ENCODE measurements around the gene PRLR. TPM values are rescaled to one million over a fixed set of nuclear protein-coding genes. Genes with fewer than 3 reads are reported as not detected.
"Not testable (repeated sequence)": the region's sequence is repeated elsewhere in the genome, so short reads cannot be mapped to it uniquely, and the experiment has no call there.

PRLR gene
- polyA plus RNA-seq, 1 donor from 2014 or later, result 0.50 TPM

DNA sequence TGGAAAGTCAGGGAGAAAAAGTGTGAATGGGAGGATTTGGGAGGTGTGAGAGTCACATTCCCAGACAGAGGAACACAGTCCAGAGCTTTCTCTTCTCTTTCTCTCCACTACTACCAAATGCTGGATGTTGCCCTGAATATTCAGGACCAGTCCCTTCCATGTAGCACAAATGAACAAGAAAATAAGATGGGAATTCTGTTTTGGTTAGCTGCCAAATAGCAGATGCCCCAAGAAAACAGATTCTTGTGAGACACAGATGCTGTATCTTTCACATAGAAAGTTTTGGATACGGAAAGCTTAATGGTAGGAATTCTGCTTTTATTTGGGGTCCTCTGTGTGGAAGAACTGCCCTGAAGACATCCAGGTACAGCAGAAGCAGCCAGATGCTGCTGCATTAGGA, 37.8 kb downstream of the PRLR start (continued):
- TF ChIP-seq, protein P1, sequence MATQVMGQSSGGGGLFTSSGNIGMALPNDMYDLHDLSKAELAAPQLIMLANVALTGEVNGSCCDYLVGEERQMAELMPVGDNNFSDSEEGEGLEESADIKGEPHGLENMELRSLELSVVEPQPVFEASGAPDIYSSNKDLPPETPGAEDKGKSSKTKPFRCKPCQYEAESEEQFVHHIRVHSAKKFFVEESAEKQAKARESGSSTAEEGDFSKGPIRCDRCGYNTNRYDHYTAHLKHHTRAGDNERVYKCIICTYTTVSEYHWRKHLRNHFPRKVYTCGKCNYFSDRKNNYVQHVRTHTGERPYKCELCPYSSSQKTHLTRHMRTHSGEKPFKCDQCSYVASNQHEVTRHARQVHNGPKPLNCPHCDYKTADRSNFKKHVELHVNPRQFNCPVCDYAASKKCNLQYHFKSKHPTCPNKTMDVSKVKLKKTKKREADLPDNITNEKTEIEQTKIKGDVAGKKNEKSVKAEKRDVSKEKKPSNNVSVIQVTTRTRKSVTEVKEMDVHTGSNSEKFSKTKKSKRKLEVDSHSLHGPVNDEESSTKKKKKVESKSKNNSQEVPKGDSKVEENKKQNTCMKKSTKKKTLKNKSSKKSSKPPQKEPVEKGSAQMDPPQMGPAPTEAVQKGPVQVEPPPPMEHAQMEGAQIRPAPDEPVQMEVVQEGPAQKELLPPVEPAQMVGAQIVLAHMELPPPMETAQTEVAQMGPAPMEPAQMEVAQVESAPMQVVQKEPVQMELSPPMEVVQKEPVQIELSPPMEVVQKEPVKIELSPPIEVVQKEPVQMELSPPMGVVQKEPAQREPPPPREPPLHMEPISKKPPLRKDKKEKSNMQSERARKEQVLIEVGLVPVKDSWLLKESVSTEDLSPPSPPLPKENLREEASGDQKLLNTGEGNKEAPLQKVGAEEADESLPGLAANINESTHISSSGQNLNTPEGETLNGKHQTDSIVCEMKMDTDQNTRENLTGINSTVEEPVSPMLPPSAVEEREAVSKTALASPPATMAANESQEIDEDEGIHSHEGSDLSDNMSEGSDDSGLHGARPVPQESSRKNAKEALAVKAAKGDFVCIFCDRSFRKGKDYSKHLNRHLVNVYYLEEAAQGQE (IDR thresholded peaks at IDR 0.05; ENCODE audit: borderline replicate concordance), result no peak
- no peak for TF ChIP-seq TAF1 (IDR thresholded peaks at IDR 0.05; ENCODE audit: low read depth)

DNA sequence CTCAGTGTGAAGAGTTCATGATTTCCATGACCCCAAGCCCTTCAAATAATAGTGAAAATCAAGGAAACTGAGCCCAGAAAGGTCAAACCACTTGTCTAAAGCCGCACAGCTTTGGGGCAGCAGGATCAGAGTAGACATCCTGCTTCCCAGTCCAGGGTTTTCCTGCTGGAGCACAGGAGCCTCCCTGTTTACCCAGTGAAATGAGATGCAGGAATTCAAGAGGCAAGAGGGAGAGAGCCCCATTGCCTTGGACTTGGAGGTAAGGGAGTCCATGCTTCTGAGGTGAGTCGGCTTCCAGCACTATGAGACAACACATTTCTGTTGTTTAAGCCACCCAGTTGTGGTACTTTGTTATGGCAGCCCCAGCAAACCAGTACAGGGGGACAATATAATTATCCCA, 40.5 kb downstream of the PRLR start:
- H3K79me2 ChIP-seq (replicated peaks; ENCODE audit: insufficient read depth, low read length); H2AFZ ChIP-seq (ENCODE audit: low read depth, low read length); H3K9me2 ChIP-seq (ENCODE audit: insufficient read depth, low read length); H3K9ac ChIP-seq (ENCODE audit: low read length); H3K4me3 ChIP-seq (ENCODE audit: low read length); H3K36me3 ChIP-seq (ENCODE audit: insufficient read depth, low read length); H3K27ac ChIP-seq (ENCODE audit: low read length); H3K27me3 ChIP-seq (ENCODE audit: insufficient read depth, low read depth, low read length); H3K9me3 ChIP-seq (ENCODE audit: low read length); H3F3A ChIP-seq (ENCODE audit: insufficient read depth, low read length, poor library complexity, severe bottlenecking); H3K4me2 ChIP-seq (ENCODE audit: low read length); H4K20me1 ChIP-seq (ENCODE audit: insufficient read depth): not testable (repeated sequence)

DNA sequence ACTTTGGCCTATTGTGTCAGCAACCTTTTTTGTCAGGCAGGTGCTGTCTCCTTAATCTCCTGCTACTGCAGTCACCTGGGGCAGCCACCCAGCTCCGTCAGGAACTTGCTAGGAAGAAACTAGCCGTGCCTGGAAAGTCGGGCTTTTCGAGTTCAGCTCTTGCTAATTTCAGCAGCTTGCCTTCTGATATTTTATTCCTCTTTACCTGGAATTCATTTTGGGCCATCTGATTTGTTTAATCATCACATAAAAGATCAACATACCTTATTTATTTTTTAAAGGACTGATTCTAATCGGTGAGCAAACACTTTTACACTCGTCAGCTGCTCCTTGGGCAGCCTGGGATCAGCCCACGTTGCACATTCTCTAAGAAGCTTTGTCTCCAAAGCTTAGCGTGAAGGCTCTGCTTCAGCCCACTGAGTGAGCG, 42.2 kb downstream of the PRLR start:
- H3F3A ChIP-seq (ENCODE audit: insufficient read depth, low read length, poor library complexity, severe bottlenecking), result no peaks in the 10 kb centered on the region
- H3K4me3 ChIP-seq (ENCODE audit: low read length), result no peak overlapping the region
- no peak overlapping the region for H3K27ac ChIP-seq (ENCODE audit: low read length)
- no peak overlapping the region for H3K4me2 ChIP-seq (ENCODE audit: low read length)
- H3K9ac ChIP-seq (ENCODE audit: low read length), result no peak overlapping the region
- no peaks in the 10 kb centered on the region for H3K36me3 ChIP-seq (ENCODE audit: insufficient read depth, low read length)
- no peaks in the 10 kb centered on the region for H3K9me2 ChIP-seq (ENCODE audit: insufficient read depth, low read length)
- no peaks in the 10 kb centered on the region for H3K79me2 ChIP-seq (replicated peaks; ENCODE audit: insufficient read depth, low read length)
- H4K20me1 ChIP-seq (ENCODE audit: insufficient read depth), result no peaks in the 10 kb centered on the region
- no peaks in the 10 kb centered on the region for H3K27me3 ChIP-seq (ENCODE audit: insufficient read depth, low read depth, low read length)
- TF ChIP-seq SMC3 (conservative IDR thresholded peaks at IDR 0.05; ENCODE audit: poor library complexity), result no peak
- no peak for TF ChIP-seq EP300 (conservative IDR thresholded peaks at IDR 0.05; ENCODE audit: poor library complexity, severe bottlenecking)
- TF ChIP-seq, protein P1 (IDR thresholded peaks at IDR 0.05; ENCODE audit: borderline replicate concordance), result no peak
- no peak for TF ChIP-seq TAF1 (IDR thresholded peaks at IDR 0.05; ENCODE audit: low read depth)
- TF ChIP-seq, protein P2, sequence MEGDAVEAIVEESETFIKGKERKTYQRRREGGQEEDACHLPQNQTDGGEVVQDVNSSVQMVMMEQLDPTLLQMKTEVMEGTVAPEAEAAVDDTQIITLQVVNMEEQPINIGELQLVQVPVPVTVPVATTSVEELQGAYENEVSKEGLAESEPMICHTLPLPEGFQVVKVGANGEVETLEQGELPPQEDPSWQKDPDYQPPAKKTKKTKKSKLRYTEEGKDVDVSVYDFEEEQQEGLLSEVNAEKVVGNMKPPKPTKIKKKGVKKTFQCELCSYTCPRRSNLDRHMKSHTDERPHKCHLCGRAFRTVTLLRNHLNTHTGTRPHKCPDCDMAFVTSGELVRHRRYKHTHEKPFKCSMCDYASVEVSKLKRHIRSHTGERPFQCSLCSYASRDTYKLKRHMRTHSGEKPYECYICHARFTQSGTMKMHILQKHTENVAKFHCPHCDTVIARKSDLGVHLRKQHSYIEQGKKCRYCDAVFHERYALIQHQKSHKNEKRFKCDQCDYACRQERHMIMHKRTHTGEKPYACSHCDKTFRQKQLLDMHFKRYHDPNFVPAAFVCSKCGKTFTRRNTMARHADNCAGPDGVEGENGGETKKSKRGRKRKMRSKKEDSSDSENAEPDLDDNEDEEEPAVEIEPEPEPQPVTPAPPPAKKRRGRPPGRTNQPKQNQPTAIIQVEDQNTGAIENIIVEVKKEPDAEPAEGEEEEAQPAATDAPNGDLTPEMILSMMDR (IDR thresholded peaks at IDR 0.05; ENCODE audit: poor library complexity, severe bottlenecking), result no peak
- TF ChIP-seq EZH2 (IDR thresholded peaks at IDR 0.05; ENCODE audit: borderline replicate concordance, insufficient read depth, low read length, poor library complexity, severe bottlenecking), result no peak
- TF ChIP-seq POLR2AphosphoS5 (IDR thresholded peaks at IDR 0.05), result no peak
- TF ChIP-seq MXI1 (conservative IDR thresholded peaks at IDR 0.05; ENCODE audit: poor library complexity, severe bottlenecking), result no peak
- no peak for TF ChIP-seq RAD21 (conservative IDR thresholded peaks at IDR 0.05)
- no peak overlapping the region for H2AFZ ChIP-seq (ENCODE audit: low read depth, low read length)
- H3K9me3 ChIP-seq (ENCODE audit: low read length), result no peaks in the 10 kb centered on the region

DNA sequence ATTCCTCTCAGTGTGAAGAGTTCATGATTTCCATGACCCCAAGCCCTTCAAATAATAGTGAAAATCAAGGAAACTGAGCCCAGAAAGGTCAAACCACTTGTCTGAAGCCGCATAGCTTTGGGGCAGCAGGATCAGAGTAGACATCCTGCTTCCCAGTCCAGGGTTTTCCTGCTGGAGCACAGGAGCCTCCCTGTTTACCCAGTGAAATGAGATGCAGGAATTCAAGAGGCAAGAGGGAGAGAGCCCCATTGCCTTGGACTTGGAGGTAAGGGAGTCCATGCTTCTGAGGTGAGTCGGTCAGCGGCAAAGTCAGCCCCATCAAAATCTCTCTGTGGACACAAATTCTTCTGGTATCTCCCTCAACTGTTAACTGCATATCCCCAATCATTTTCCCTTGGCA, 42.7 kb downstream of the PRLR start:
- not testable (repeated sequence) for H3K79me2 ChIP-seq (replicated peaks; ENCODE audit: insufficient read depth, low read length); H4K20me1 ChIP-seq (ENCODE audit: insufficient read depth); H3K9me2 ChIP-seq (ENCODE audit: insufficient read depth, low read length); H3K27ac ChIP-seq (ENCODE audit: low read length); H3K9ac ChIP-seq (ENCODE audit: low read length); H3K4me2 ChIP-seq (ENCODE audit: low read length); H3K4me3 ChIP-seq (ENCODE audit: low read length); H3F3A ChIP-seq (ENCODE audit: insufficient read depth, low read length, poor library complexity, severe bottlenecking); H3K27me3 ChIP-seq (ENCODE audit: insufficient read depth, low read depth, low read length); H2AFZ ChIP-seq (ENCODE audit: low read depth, low read length); H3K36me3 ChIP-seq (ENCODE audit: insufficient read depth, low read length); H3K9me3 ChIP-seq (ENCODE audit: low read length)

Data from neural cell (in vitro differentiated cells).